GM10266 (cell line): Measurements from ENCODE around the gene ANAPC5.
"Not testable (repeated sequence)": the region's sequence is repeated elsewhere in the genome, so short reads cannot be mapped to it uniquely, and the experiment has no call there.

Experiments used
- DNase-seq: peaks from one replicate; pipeline ENCODE4 v3.0.0; 2012; ENCODE audit errors: extremely low spot score
- TF ChIP-seq, protein P1 (sequence below): IDR thresholded peaks from 2 replicates; pipeline ENCODE4 v1.5.1; 2012; ENCODE audit warnings: mild to moderate bottlenecking, low read depth; ENCODE audit not compliant: control insufficient read depth, insufficient read depth; ENCODE audit errors: missing control alignments

ANAPC5 gene

DNA sequence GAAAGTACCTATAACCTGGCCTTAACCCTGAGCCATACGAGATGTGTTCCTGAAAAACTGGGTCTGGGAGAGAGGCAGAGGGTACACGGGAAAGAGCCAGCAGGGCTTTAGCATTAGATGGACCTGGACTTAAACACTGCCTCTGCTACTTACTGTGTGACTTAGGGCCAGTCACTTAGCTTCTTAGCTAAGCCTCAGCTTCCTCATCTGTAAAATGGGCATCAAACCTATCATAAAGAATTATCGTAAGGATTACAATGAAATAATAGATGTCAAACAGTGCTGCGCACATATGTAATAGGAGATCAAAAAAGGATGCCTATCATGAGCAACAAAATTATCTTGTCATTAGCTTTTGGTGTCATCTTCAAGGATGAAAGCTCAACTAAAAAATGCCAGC is 23.6 kb downstream of the ANAPC5 start:
- no peak for DNase-seq
- TF ChIP-seq, protein P1, sequence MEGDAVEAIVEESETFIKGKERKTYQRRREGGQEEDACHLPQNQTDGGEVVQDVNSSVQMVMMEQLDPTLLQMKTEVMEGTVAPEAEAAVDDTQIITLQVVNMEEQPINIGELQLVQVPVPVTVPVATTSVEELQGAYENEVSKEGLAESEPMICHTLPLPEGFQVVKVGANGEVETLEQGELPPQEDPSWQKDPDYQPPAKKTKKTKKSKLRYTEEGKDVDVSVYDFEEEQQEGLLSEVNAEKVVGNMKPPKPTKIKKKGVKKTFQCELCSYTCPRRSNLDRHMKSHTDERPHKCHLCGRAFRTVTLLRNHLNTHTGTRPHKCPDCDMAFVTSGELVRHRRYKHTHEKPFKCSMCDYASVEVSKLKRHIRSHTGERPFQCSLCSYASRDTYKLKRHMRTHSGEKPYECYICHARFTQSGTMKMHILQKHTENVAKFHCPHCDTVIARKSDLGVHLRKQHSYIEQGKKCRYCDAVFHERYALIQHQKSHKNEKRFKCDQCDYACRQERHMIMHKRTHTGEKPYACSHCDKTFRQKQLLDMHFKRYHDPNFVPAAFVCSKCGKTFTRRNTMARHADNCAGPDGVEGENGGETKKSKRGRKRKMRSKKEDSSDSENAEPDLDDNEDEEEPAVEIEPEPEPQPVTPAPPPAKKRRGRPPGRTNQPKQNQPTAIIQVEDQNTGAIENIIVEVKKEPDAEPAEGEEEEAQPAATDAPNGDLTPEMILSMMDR: no peak

DNA sequence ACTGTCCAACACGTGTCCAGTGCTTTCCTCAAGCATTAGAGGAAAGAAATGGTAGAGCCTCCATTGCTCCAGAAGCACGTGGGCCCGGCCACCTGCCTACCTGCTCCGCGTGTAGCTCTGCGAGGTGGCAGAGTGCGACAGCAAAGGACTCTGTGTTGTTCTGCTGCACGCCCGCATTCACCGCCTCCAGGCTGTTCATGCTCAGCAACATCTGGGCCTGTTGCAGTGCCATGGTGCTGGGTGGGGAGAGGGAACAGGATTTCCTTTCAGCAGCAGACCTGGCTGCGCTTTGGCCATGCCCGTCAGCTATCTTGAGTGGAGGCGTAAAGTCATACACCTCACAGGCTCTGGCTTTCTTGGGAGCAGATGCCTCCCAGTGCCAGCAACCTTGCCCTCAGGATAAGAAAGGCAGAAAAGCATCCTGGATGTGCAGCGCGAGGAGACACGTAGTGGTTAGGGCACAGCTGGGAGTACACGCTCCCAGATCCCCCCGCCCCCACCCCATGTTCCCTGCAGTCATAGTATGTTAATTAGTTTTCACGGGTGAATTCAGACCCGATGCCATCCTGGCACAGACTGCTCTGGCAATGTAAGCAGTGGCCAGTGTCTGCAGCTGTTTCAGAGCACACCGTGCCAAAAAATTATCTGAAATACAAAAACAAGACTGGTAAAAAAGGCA is 25.1 kb downstream of the ANAPC5 start:
- TF ChIP-seq, protein P1: no peak
- DNase-seq: no peak

DNA sequence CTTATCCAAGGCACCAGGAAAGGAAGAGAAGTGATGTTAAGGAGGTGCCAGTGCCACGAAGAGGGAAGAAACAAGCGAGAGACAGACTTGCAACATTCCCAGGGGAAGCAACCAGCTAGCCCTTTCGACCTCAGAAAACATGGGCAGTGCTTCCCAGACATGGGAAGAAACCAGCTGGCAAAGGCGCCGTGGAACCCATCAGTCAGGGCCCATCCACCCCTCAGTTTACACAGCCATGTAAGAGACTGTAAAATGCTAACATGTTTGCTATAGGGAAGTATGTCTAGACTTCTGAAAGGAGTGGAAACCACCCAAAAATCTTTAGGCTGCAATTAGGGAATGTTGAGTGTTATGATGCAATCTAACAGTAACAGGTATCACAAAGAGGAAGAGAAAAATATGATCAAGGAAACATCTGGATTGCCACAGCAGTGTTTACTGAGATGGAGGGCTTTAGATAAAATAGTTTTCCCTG is 26.3 kb downstream of the ANAPC5 start:
- no peak for DNase-seq

DNA sequence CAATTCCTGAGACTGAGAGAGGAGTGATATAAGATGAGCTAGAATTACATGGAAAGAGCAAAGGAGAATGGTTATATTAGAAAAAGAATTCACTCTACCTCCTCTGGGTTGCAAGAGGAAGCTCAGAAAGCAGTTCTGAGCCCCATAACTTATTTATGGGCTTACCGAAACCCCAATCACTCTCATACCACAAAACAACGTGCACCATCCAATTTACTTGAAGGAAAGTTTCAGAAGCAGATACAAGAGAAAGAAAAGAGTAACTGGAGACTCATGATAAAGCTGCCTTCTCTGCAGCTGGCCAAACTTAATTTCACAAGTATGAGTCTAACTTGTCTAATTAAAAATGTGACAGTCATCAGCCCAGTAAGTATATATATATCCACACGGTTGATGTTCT is 28.3 kb downstream of the ANAPC5 start:
- DNase-seq: no peak
- TF ChIP-seq, protein P1: no peak

More for the DNA sequence above, 26.3 kb downstream of the ANAPC5 start:
- TF ChIP-seq, protein P1: no peak

DNA sequence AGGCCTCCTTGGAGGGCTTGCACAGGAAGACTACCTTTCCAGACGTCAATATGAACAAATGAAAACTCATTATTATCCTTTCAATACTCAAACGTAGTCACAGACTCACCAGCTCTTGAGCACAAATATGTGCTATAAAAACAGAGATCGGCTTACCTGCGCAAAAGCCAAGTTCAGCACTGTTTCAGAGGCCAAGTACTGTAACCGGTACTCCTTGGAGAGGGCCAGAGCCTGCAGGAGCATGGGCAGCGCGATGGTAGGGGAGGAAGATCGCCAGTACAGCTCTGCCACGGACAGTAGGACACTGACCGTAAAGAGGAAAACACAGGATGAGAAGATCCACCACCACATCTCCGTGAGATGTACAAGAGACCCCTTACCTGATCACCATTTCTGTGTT is 34.1 kb downstream of the ANAPC5 start:
- TF ChIP-seq, protein P1: no peak
- no peak for DNase-seq

DNA sequence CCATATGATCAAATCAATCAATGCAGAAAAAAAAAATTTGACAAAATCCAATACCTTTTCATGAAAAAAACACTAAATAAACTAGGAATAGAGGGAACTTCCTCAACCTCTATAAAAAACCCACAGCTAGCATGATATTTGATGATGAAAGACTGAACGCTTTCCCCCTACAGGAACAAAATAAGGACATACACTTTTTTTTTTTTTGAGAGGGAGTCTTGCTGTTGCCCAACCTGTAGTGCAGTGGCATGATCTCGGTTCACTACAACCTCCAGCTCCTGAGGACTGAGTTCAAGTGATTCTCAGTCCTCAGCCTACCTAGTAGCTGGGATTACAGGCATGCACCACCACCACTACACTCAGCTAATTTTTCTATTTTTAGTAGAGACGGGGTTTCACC is 37.8 kb downstream of the ANAPC5 start:
- TF ChIP-seq, protein P1: no peak
- DNase-seq: no peak

DNA sequence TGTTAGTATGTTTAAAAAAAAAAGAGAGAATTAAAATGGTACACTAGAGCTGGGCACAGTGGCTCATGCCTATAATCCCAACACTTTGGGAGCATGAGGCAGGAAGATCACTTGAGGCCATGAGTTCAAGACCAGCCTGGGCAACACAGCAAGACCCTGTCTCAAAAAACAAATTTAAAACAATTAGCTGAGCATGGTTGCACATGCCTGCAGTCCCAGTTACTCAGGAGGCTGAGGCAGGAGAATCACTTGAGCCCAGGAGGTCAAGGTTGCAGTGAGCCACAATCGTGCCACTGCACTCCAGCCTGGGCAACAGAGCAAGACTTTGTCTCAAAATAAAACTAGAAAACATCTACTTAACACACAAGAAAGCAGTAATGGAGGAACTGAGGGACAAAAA is 42.0 kb downstream of the ANAPC5 start:
- DNase-seq: not testable (repeated sequence)

DNA sequence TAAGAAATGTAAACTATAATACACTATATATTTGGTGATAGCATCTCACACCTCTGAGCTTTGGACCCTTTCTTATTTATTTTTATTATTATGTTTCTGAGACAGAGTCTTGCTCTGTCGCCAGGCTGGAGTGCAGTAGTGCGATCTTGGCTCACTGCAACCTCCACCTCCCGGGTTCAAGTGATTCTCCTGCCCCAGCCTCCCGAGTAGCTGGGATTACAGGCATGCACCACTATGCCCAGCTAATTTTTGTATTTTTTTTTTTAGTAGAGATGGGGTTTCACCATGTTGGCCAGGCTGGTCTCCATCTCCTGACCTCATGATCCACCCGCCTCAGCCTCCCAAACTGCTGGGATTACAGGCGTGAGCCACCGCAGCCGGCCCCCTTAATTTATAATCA is 44.8 kb downstream of the ANAPC5 start:
- not testable (repeated sequence) for DNase-seq
